Measurements from ENCODE around the gene RAX. TPM values are rescaled to one million over a fixed set of nuclear protein-coding genes. Genes with fewer than 3 reads are reported as not detected.

RAX gene
- total RNA-seq, 1 donor from 2014 or later = not detected

- Histone ChIP-seq H3K36me3 (no peaks in the 10 kb centered on the region), H3K4me3 (no peak overlapping the region), H3K9me3 (no peaks in the 10 kb centered on the region), H3K27ac (no peak overlapping the region), H3K4me1 (no peaks in the 10 kb centered on the region), H3K27me3 (no peaks in the 10 kb centered on the region)
- DNase-seq (ENCODE audit: low spot score in 2 of 2) = no peak
- intact Hi-C loops (cut with DNase I) = no loop called here
- TF ChIP-seq, protein P1, sequence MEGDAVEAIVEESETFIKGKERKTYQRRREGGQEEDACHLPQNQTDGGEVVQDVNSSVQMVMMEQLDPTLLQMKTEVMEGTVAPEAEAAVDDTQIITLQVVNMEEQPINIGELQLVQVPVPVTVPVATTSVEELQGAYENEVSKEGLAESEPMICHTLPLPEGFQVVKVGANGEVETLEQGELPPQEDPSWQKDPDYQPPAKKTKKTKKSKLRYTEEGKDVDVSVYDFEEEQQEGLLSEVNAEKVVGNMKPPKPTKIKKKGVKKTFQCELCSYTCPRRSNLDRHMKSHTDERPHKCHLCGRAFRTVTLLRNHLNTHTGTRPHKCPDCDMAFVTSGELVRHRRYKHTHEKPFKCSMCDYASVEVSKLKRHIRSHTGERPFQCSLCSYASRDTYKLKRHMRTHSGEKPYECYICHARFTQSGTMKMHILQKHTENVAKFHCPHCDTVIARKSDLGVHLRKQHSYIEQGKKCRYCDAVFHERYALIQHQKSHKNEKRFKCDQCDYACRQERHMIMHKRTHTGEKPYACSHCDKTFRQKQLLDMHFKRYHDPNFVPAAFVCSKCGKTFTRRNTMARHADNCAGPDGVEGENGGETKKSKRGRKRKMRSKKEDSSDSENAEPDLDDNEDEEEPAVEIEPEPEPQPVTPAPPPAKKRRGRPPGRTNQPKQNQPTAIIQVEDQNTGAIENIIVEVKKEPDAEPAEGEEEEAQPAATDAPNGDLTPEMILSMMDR (IDR thresholded peaks at IDR 0.05) = no peak
Measured at GRCh38 chr18:59279193-59279592, 5.9 kb upstream of the RAX start.

DNA sequence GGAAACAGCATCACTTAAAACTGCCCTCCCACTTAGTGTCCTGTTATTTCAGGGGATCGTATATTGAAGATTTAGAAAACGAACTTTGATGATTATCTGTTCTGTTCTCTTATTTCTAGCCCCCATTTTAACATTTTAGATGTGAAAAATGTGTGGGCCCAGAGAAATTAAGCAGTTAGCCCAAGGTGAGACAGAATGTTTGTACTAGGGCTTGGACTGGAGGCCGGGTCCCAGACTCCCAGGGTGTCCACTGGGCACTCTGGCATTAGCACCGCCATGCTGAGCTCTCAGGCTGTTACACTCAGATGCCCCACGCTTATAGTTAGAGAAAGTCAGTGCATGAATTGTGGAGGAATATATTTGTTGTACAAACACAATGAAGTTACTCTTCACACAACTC lies 5.5 kb upstream of the RAX start:
- intact Hi-C loops (cut with DNase I) = no loop called here
- no peak for DNase-seq (ENCODE audit: low spot score in 2 of 2)
- Histone ChIP-seq H3K27me3 (no peaks in the 10 kb centered on the region), H3K36me3 (no peaks in the 10 kb centered on the region), H3K9me3 (no peaks in the 10 kb centered on the region), H3K4me1 (no peaks in the 10 kb centered on the region), H3K27ac (no peak overlapping the region), H3K4me3 (no peak overlapping the region)
- TF ChIP-seq, protein P1 (IDR thresholded peaks at IDR 0.05) = no peak

- no peaks in the 10 kb centered on the region for H3K36me3 ChIP-seq
- no peaks in the 10 kb centered on the region for H3K9me3 ChIP-seq
- H3K27ac ChIP-seq = no peak overlapping the region
- intact Hi-C loops (cut with DNase I) = no loop called here
- H3K27me3 ChIP-seq = peaks cover 17% of the 10 kb centered on the region
- DNase-seq (ENCODE audit: low spot score in 2 of 2) = no peak
- no peak overlapping the region for H3K4me3 ChIP-seq
- H3K4me1 ChIP-seq = peaks cover 0 to 5% of the 10 kb centered on the region in 2 donors
- TF ChIP-seq, protein P1 (IDR thresholded peaks at IDR 0.05) = no peak
Measured at GRCh38 chr18:59276047-59276446, 2.8 kb upstream of the RAX start.

GRCh38 chr18:59275406-59275949 lies 2.2 kb upstream of the RAX start:
- Histone ChIP-seq H3K4me1 (peaks cover 0 to 5% of the 10 kb centered on the region in 2 donors), H3K9me3 (no peaks in the 10 kb centered on the region), H3K27ac (no peak overlapping the region), H3K27me3 (peaks cover 17% of the 10 kb centered on the region), H3K36me3 (no peaks in the 10 kb centered on the region), H3K4me3 (no peak overlapping the region)
- intact Hi-C loops (cut with DNase I) = no loop called here
- TF ChIP-seq, protein P1 (IDR thresholded peaks at IDR 0.05) = no peak
- DNase-seq (ENCODE audit: low spot score in 2 of 2) = no peak

DNA sequence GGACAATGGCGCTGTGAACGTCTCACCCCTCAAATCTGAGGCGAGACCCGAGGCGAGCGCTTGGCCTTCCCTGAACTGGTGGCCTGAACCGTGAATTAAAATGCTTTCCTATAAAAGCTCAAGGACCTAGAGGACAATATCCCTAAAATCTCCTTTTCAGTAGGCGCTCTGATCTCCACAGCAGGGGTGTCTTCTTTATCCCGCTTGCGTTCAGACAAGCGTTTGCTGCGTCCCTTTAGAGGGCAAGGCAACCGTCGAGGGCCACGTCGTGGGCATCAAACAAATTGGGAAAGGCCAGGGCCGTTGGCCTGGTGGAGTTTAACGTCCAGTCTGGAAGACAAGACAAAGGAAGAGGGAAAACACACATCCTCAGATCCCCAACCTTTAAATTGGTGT lies 1.3 kb upstream of the RAX start:
- DNase-seq (ENCODE audit: low spot score in 2 of 2) = no peak
- Histone ChIP-seq H3K9me3 (no peaks in the 10 kb centered on the region), H3K4me1 (peaks cover 0 to 5% of the 10 kb centered on the region in 2 donors), H3K4me3 (no peak overlapping the region), H3K36me3 (no peaks in the 10 kb centered on the region), H3K27me3 (peaks cover 17% of the 10 kb centered on the region), H3K27ac (no peak overlapping the region)
- intact Hi-C loops (cut with DNase I) = no loop called here
- TF ChIP-seq, protein P1 (IDR thresholded peaks at IDR 0.05) = no peak

All from ascending aorta (tissue), 2 donors.